ENCODE results near the gene SLIT3. TPM values are rescaled to one million over a fixed set of nuclear protein-coding genes. Genes with fewer than 3 reads are reported as not detected.

Gene SLIT3
- total and polyA plus RNA-seq, 4 donors = 4.6 to 48.5 (median 19.8) TPM

DNA sequence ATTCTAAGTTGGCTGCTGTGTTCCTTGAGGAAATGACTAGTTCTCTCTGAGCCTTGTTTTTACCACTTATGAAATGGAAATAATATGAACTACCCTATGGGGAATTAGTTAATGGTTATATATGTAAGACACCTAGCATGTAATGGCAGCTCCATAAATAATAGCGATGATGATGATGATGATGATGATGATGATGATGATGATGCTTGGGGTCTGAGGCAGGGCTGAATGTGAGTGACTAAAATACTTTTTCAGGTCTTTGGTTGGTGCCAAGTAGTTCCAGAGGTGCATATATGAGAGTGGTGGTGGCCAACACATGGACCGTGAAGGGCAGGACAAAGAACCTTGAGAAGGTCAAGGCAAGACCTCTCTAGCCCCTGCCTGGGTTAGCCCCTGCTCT is 598.4 kb downstream of the SLIT3 start:
- H3K36me3 ChIP-seq (ENCODE audit: control insufficient read depth in 4 of 4, insufficient read depth in 4 of 4, low read length in 4 of 4) = peaks cover 0 to 14% (median 4%) of the 10 kb centered on the region in 4 donors
- H3K9me3 ChIP-seq (ENCODE audit: control insufficient read depth in 4 of 4, insufficient read depth in 3 of 4, low read length in 3 of 4) = no peaks in the 10 kb centered on the region
- peaks cover 0 to under 1% (median 0%) of the 10 kb centered on the region in 5 donors for H3K4me1 ChIP-seq (ENCODE audit: control insufficient read depth in 5 of 5, insufficient read depth in 5 of 5, low read length in 5 of 5)
- no peaks in the 10 kb centered on the region for H3K27me3 ChIP-seq (ENCODE audit: control insufficient read depth in 3 of 3, insufficient read depth in 3 of 3, low read length in 2 of 3)
- no peak overlapping the region for H3K9ac ChIP-seq (ENCODE audit: insufficient read depth in 1 of 2, low read length in 2 of 2)
- H3K27ac ChIP-seq (ENCODE audit: low read depth in 1 of 2, low read length in 1 of 2) = no peak overlapping the region
- TF ChIP-seq, protein P1, sequence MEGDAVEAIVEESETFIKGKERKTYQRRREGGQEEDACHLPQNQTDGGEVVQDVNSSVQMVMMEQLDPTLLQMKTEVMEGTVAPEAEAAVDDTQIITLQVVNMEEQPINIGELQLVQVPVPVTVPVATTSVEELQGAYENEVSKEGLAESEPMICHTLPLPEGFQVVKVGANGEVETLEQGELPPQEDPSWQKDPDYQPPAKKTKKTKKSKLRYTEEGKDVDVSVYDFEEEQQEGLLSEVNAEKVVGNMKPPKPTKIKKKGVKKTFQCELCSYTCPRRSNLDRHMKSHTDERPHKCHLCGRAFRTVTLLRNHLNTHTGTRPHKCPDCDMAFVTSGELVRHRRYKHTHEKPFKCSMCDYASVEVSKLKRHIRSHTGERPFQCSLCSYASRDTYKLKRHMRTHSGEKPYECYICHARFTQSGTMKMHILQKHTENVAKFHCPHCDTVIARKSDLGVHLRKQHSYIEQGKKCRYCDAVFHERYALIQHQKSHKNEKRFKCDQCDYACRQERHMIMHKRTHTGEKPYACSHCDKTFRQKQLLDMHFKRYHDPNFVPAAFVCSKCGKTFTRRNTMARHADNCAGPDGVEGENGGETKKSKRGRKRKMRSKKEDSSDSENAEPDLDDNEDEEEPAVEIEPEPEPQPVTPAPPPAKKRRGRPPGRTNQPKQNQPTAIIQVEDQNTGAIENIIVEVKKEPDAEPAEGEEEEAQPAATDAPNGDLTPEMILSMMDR (IDR thresholded peaks at IDR 0.05; ENCODE audit: control extremely low read depth, extremely low read depth) = no peak
- ATAC-seq (ENCODE audit: insufficient read depth, low FRiP score) (no peak), DNase-seq (no peak)
- no peak overlapping the region for H3K4me3 ChIP-seq
- 95 to 99% methylated on average over 2 of the region's 2 CpGs for WGBS, 2 donors

DNA sequence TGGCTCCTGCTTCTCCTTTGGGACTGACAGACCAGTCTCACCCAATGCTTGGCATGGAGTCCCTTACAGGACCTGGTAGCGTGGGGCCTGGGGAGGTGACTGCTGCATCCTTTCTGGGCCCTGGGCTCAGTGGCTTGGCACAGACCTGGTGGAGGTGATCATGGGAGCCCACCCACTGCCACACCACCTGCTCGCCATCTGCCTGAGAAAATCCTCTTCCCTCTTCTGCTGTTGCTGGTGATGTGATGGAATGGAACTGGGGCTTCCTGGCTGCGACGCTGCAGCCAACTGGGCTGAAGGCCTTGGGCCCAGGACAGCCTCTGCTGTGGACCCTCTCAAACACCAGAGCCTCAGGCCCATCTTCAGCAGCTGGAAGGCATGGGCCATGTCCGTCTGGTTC is 599.3 kb downstream of the SLIT3 start:
- H3K4me1 ChIP-seq (ENCODE audit: control insufficient read depth in 5 of 5, insufficient read depth in 5 of 5, low read length in 5 of 5) = no peaks in the 10 kb centered on the region
- H3K9ac ChIP-seq (ENCODE audit: insufficient read depth in 1 of 2, low read length in 2 of 2) = no peak overlapping the region
- H3K27ac ChIP-seq (ENCODE audit: low read depth in 1 of 2, low read length in 1 of 2) = no peak overlapping the region
- ATAC-seq (ENCODE audit: insufficient read depth, low FRiP score) (no peak), DNase-seq (no peak)
- no peak overlapping the region for H3K4me3 ChIP-seq
- no peaks in the 10 kb centered on the region for H3K27me3 ChIP-seq (ENCODE audit: control insufficient read depth in 3 of 3, insufficient read depth in 3 of 3, low read length in 2 of 3)
- H3K9me3 ChIP-seq (ENCODE audit: control insufficient read depth in 4 of 4, insufficient read depth in 3 of 4, low read length in 3 of 4) = no peaks in the 10 kb centered on the region
- TF ChIP-seq, protein P1 (IDR thresholded peaks at IDR 0.05; ENCODE audit: control extremely low read depth, extremely low read depth) = no peak
- peaks cover 0 to 19% (median 4%) of the 10 kb centered on the region in 4 donors for H3K36me3 ChIP-seq (ENCODE audit: control insufficient read depth in 4 of 4, insufficient read depth in 4 of 4, low read length in 4 of 4)
- 95 to 96% methylated on average over 5 of the region's 5 CpGs for WGBS, 2 donors

DNA sequence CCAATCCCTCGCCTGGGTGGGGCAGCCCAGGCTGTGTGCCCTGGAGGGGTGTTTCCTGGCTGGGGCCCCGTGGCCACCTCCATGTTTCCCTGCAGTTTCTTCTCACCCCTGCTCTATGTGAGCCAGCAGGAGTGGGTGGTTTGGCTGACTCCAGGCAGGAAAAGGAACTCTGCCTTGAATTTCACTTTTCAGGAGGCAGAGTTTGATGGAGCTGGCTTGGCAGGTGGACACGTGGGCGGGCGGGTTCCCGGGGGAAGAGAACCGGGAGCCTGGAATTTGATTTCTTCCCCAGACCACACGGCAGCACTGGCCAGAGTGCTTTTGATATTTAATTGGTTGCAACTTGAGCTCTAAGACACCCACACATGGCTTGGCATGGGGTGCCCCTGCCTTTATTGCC is 601.9 kb downstream of the SLIT3 start:
- Histone ChIP-seq H3K9ac (ENCODE audit: insufficient read depth in 1 of 2, low read length in 2 of 2) (no peak overlapping the region), H3K27ac (ENCODE audit: low read depth in 1 of 2, low read length in 1 of 2) (no peak overlapping the region), H3K9me3 (ENCODE audit: control insufficient read depth in 4 of 4, insufficient read depth in 3 of 4, low read length in 3 of 4) (no peaks in the 10 kb centered on the region), H3K4me1 (ENCODE audit: control insufficient read depth in 5 of 5, insufficient read depth in 5 of 5, low read length in 5 of 5) (no peaks in the 10 kb centered on the region), H3K36me3 (ENCODE audit: control insufficient read depth in 4 of 4, insufficient read depth in 4 of 4, low read length in 4 of 4) (peaks cover 0 to 19% (median 6%) of the 10 kb centered on the region in 4 donors), H3K4me3 (no peak overlapping the region), H3K27me3 (ENCODE audit: control insufficient read depth in 3 of 3, insufficient read depth in 3 of 3, low read length in 2 of 3) (no peaks in the 10 kb centered on the region)
- 60 to 70% methylated on average over 8 of the region's 8 CpGs for WGBS, 2 donors
- ATAC-seq (ENCODE audit: insufficient read depth, low FRiP score) = no peak
- TF ChIP-seq, protein P1 (IDR thresholded peaks at IDR 0.05; ENCODE audit: control extremely low read depth, extremely low read depth) = no peak
- DNase-seq = no peak
